Measurements from ENCODE around the gene RETREG2. TPM values are rescaled to one million over a fixed set of nuclear protein-coding genes. Genes with fewer than 3 reads are reported as not detected.

Gene RETREG2
- total and polyA plus RNA-seq, 4 donors = 21.7 to 42.8 (median 37.7) TPM

GRCh38 chr2:219175486-219175885 is 2.6 kb upstream of the RETREG2 start:
- Histone ChIP-seq H3K4me1 (ENCODE audit: control insufficient read depth in 4 of 4, insufficient read depth in 4 of 4, low read length in 3 of 4) (peaks cover 0 to 36% (median 27%) of the 10 kb centered on the region in 4 donors), H3K36me3 (ENCODE audit: control insufficient read depth in 4 of 4, insufficient read depth in 3 of 4, low read depth in 1 of 4, low read length in 3 of 4) (peaks cover 0 to 38% (median 30%) of the 10 kb centered on the region in 4 donors), H3K9me3 (ENCODE audit: control insufficient read depth in 4 of 4, low read length in 3 of 4) (no peaks in the 10 kb centered on the region), H3K27ac (ENCODE audit: low read depth in 1 of 2, low read length in 2 of 2) (no peak overlapping the region), H3K9ac (ENCODE audit: low read depth in 1 of 2, low read length in 2 of 2) (peak overlapping the region in 1 of 2 donors; percentile 73), H3K27me3 (ENCODE audit: control insufficient read depth in 4 of 4, insufficient read depth in 4 of 4, low read length in 3 of 4) (no peaks in the 10 kb centered on the region), H3K4me3 (ENCODE audit: low read depth in 1 of 3, low read length in 3 of 3) (no peak overlapping the region)
- no peak for DNase-seq (ENCODE audit: low spot score)
- WGBS = 85% methylated on average over 7 of the region's 7 CpGs
- TF ChIP-seq FOXA2 (IDR thresholded peaks at IDR 0.05) (no peak), GABPA (IDR thresholded peaks at IDR 0.05 in 1 of 2, conservative IDR thresholded peaks at IDR 0.05 in 1 of 2) (no peak), SP1 (IDR thresholded peaks at IDR 0.05) (no peak), YY1 (IDR thresholded peaks at IDR 0.05) (no peak), HNF4A (conservative IDR thresholded peaks at IDR 0.05) (no peak), HNF4G (IDR thresholded peaks at IDR 0.05) (no peak), ATF3 (IDR thresholded peaks at IDR 0.05) (no peak), TAF1 (conservative IDR thresholded peaks at IDR 0.05) (no peak), ZBTB33 (IDR thresholded peaks at IDR 0.05) (no peak), RAD21 (IDR thresholded peaks at IDR 0.05) (no peak), JUND (IDR thresholded peaks at IDR 0.05) (no peak), NR2F2 (IDR thresholded peaks at IDR 0.05) (no peak), FOXA1 (IDR thresholded peaks at IDR 0.05) (no peak)
- TF ChIP-seq, protein P1, sequence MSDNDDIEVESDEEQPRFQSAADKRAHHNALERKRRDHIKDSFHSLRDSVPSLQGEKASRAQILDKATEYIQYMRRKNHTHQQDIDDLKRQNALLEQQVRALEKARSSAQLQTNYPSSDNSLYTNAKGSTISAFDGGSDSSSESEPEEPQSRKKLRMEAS (IDR thresholded peaks at IDR 0.05) = no peak

DNA sequence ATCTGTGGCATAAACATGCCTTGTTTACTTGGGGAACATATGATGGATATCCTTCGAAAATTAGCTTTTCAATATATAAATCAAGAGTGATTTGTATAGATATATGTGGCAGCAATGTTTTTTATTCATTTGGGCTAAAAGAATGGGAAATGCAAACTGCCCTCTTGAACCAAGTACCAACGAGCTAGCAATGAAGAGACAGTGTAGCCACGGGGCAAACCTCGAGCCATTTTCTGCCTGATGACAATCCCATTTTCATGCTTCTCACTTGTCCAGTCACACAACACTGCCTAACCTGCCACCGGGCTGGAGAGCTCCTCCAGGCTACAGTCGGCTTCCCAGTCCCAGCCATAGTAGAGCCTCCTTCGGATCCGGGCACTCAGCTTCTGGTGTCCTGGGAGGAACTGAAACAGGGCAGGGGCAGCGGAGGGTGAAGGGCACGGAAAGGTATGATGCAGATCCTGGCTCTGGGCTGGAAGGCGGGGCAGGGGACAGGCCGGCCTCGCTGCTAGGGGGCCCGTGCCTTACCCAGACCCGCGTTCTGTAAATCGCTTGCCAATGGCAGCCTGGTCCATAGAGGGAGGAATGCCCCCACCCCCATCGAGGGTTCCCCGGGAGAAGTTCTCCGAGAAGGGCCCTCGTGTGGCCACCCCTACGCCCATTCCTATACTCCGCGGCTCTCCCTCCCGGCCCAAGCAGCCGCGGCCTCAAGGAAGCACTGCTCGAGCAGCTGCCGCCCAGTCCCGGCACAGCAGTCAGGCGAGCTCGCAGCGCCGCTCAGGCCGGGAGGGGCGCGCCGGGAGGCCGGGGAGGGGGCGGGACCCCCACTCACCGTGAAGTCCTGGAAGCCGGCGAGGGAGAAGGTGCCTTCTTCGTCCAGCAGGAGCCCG is 1.9 kb upstream of the RETREG2 start:
- peak overlapping the region; percentile 73 to 78 for H3K9ac ChIP-seq (ENCODE audit: low read depth in 1 of 2, low read length in 2 of 2)

More for the DNA sequence above, 1.9 kb upstream of the RETREG2 start:
- Histone ChIP-seq H3K27me3 (ENCODE audit: control insufficient read depth in 4 of 4, insufficient read depth in 4 of 4, low read length in 3 of 4) (no peaks in the 10 kb centered on the region), H3K27ac (ENCODE audit: low read depth in 1 of 2, low read length in 2 of 2) (peak overlapping the region; percentile 94 to 100), H3K4me1 (ENCODE audit: control insufficient read depth in 4 of 4, insufficient read depth in 4 of 4, low read length in 3 of 4) (peaks cover 0 to 29% (median 22%) of the 10 kb centered on the region in 4 donors), H3K9me3 (ENCODE audit: control insufficient read depth in 4 of 4, low read length in 3 of 4) (no peaks in the 10 kb centered on the region), H3K4me3 (ENCODE audit: low read depth in 1 of 3, low read length in 3 of 3) (peak overlapping the region; percentile 65 to 89 (median 77)), H3K36me3 (ENCODE audit: control insufficient read depth in 4 of 4, insufficient read depth in 3 of 4, low read depth in 1 of 4, low read length in 3 of 4) (peaks cover 0 to 45% (median 33%) of the 10 kb centered on the region in 4 donors)
- TF ChIP-seq FOXA1 (IDR thresholded peaks at IDR 0.05) = no peak
- no peak for TF ChIP-seq HNF4A (conservative IDR thresholded peaks at IDR 0.05)
- no peak for TF ChIP-seq ZBTB33 (IDR thresholded peaks at IDR 0.05)
- no peak for TF ChIP-seq NR2F2 (IDR thresholded peaks at IDR 0.05)
- TF ChIP-seq, protein P1 (IDR thresholded peaks at IDR 0.05) = no peak
- no peak for TF ChIP-seq JUND (IDR thresholded peaks at IDR 0.05)
- TF ChIP-seq RXRA (IDR thresholded peaks at IDR 0.05) = peak; percentile 28 to 49
- TF ChIP-seq, protein P2, sequence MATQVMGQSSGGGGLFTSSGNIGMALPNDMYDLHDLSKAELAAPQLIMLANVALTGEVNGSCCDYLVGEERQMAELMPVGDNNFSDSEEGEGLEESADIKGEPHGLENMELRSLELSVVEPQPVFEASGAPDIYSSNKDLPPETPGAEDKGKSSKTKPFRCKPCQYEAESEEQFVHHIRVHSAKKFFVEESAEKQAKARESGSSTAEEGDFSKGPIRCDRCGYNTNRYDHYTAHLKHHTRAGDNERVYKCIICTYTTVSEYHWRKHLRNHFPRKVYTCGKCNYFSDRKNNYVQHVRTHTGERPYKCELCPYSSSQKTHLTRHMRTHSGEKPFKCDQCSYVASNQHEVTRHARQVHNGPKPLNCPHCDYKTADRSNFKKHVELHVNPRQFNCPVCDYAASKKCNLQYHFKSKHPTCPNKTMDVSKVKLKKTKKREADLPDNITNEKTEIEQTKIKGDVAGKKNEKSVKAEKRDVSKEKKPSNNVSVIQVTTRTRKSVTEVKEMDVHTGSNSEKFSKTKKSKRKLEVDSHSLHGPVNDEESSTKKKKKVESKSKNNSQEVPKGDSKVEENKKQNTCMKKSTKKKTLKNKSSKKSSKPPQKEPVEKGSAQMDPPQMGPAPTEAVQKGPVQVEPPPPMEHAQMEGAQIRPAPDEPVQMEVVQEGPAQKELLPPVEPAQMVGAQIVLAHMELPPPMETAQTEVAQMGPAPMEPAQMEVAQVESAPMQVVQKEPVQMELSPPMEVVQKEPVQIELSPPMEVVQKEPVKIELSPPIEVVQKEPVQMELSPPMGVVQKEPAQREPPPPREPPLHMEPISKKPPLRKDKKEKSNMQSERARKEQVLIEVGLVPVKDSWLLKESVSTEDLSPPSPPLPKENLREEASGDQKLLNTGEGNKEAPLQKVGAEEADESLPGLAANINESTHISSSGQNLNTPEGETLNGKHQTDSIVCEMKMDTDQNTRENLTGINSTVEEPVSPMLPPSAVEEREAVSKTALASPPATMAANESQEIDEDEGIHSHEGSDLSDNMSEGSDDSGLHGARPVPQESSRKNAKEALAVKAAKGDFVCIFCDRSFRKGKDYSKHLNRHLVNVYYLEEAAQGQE (IDR thresholded peaks at IDR 0.05) = no peak
- TF ChIP-seq GABPA (IDR thresholded peaks at IDR 0.05 in 1 of 2, conservative IDR thresholded peaks at IDR 0.05 in 1 of 2) = no peak
- TF ChIP-seq EGR1 (IDR thresholded peaks at IDR 0.05; ENCODE audit: low read depth in 2 of 2) = no peak
- peak in 1 of 2 donors; percentile 10 for TF ChIP-seq RAD21 (IDR thresholded peaks at IDR 0.05)
- TF ChIP-seq YY1 (IDR thresholded peaks at IDR 0.05) = peak; percentile 10
- no peak for TF ChIP-seq ATF3 (IDR thresholded peaks at IDR 0.05)
- no peak for TF ChIP-seq CTCF (IDR thresholded peaks at IDR 0.05; ENCODE audit: low read depth, low read length, missing input control)
- no peak for TF ChIP-seq HNF4G (IDR thresholded peaks at IDR 0.05)
- TF ChIP-seq FOXA2 (IDR thresholded peaks at IDR 0.05) = no peak
- TF ChIP-seq TAF1 (conservative IDR thresholded peaks at IDR 0.05) = no peak
- no peak for TF ChIP-seq SP1 (IDR thresholded peaks at IDR 0.05)
- WGBS = 2% methylated on average over 45 of the region's 45 CpGs
- DNase-seq (ENCODE audit: low spot score) = peak; percentile 59
